Neural crest cell (in vitro differentiated cells): Measurements from ENCODE around the gene DTNB. TPM values are rescaled to one million over a fixed set of nuclear protein-coding genes. Genes with fewer than 3 reads are reported as not detected.

Experiments
- DNase-seq: peaks from one replicate; pipeline ENCODE4 v3.0.0; 2021; ENCODE audit warnings: low read depth, mixed read lengths, low spot score
- H3K27ac Mint-ChIP-seq: one replicate; pipeline ENCODE4 v1.8.0; 2021; ENCODE audit warnings: mild to moderate bottlenecking, mixed read lengths; ENCODE audit not compliant: unreplicated experiment
- H3K27me3 Mint-ChIP-seq: 2 replicates; pipeline ENCODE4 v1.8.0; 2021; ENCODE audit warnings: low read depth, mild to moderate bottlenecking, mixed read lengths
- H3K36me3 Mint-ChIP-seq: 2 replicates; pipeline ENCODE4 v1.8.0; 2021; ENCODE audit warnings: low read depth, mild to moderate bottlenecking, mixed read lengths
- H3K4me1 Mint-ChIP-seq: 2 replicates; pipeline ENCODE4 v1.8.0; 2021; ENCODE audit warnings: mixed read lengths
- H3K4me3 Mint-ChIP-seq: one replicate; pipeline ENCODE4 v1.8.0; 2021; ENCODE audit warnings: mild to moderate bottlenecking, mixed read lengths
- H3K9me3 Mint-ChIP-seq: 2 replicates; pipeline ENCODE4 v1.8.0; 2021; ENCODE audit warnings: mixed read lengths
- CTCF ChIP-seq: fragments of 200-600 bp; sonication (generic); conservative IDR thresholded peaks from 2 replicates; pipeline ENCODE4 v1.5.0; 2021; ENCODE audit warnings: antibody characterized with exemption, mild to moderate bottlenecking
- total RNA-seq: library from RNA; stranded (reverse); gene quantifications from 2 replicates; pipeline ENCODE4 v1.2.1, GENCODE V29; 2021

DTNB gene
- total RNA-seq, 1 donor from 2014 or later: 29.5 TPM

DNA sequence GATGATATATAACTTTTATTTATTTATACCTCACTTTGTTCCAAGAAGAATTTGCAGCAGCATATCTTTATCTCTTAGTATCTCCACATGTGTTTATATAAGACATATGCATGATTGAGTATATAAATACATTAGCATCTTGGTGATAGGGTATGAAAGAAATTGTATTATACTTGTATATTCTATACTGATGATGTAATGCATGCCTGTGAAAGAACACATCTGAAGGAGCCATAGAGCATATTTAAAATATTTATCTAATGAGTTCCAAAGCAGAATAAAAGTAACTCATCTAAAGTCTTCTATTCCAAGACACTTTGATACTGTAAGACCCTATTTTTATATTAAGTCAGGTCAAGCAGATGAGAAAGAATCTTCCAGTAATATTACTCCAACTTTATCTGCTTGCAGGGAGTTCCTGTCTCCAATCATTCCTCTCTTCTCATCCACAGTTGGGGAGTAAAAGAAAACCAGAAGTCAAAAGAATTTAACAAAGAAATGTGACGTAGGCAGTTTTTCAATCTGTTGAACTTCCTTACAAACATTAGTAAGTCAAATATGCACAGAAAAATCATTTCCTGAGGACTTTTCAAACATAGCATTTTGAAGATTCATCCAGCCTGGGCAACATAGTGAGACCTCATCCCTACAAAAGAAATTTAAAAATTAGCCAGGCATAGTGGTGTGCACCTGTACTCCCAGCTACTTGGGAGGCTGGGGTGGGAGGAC is 76.7 kb downstream of the DTNB start:
- H3K36me3 Mint-ChIP-seq: no peaks in the 10 kb centered on the region

GRCh38 chr2:25595393-25595792 is 78.0 kb downstream of the DTNB start:
- no peak overlapping the region for H3K27ac Mint-ChIP-seq
- peaks cover 7% of the 10 kb centered on the region for H3K4me1 Mint-ChIP-seq
- H3K4me3 Mint-ChIP-seq: no peak overlapping the region
- H3K36me3 Mint-ChIP-seq: no peaks in the 10 kb centered on the region
- H3K27me3 Mint-ChIP-seq: no peaks in the 10 kb centered on the region
- DNase-seq: no peak
- no peak for TF ChIP-seq CTCF
- H3K9me3 Mint-ChIP-seq: no peaks in the 10 kb centered on the region

More for the DNA sequence above, 76.7 kb downstream of the DTNB start:
- TF ChIP-seq CTCF: no peak
- Mint-ChIP-seq H3K9me3 (no peaks in the 10 kb centered on the region), H3K27me3 (no peaks in the 10 kb centered on the region), H3K4me1 (peaks cover 7% of the 10 kb centered on the region), H3K4me3 (no peak overlapping the region), H3K27ac (no peak overlapping the region)
- no peak for DNase-seq

DNA sequence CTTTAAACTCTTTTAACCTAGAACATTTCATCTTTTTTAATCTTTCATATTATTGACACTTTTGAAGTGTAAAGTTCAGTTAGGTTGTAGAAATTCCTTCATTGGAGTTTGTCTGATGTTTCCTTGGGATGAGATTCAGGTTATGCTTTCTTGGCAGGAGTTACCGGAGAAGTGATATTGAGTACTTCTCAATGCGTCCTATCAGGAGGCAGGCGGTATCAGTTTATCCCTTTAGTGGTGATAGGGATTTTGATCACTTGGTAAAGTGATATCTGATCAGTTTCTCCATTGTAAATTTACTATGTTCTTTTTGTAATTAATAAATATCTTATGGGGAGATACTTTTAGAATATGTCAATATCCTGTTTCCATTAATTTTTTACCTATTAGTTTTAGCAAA is 78.4 kb downstream of the DTNB start:
- Mint-ChIP-seq H3K9me3 (no peaks in the 10 kb centered on the region), H3K4me3 (no peak overlapping the region), H3K27me3 (no peaks in the 10 kb centered on the region), H3K36me3 (no peaks in the 10 kb centered on the region), H3K4me1 (peaks cover 7% of the 10 kb centered on the region), H3K27ac (no peak overlapping the region)
- no peak for DNase-seq
- no peak for TF ChIP-seq CTCF

GRCh38 chr2:25592766-25593292 is 80.5 kb downstream of the DTNB start:
- no peaks in the 10 kb centered on the region for H3K27me3 Mint-ChIP-seq
- no peak for DNase-seq
- H3K27ac Mint-ChIP-seq: no peak overlapping the region
- H3K4me1 Mint-ChIP-seq: no peaks in the 10 kb centered on the region
- no peak for TF ChIP-seq CTCF
- H3K36me3 Mint-ChIP-seq: no peaks in the 10 kb centered on the region
- H3K4me3 Mint-ChIP-seq: no peak overlapping the region
- H3K9me3 Mint-ChIP-seq: no peaks in the 10 kb centered on the region

DNA sequence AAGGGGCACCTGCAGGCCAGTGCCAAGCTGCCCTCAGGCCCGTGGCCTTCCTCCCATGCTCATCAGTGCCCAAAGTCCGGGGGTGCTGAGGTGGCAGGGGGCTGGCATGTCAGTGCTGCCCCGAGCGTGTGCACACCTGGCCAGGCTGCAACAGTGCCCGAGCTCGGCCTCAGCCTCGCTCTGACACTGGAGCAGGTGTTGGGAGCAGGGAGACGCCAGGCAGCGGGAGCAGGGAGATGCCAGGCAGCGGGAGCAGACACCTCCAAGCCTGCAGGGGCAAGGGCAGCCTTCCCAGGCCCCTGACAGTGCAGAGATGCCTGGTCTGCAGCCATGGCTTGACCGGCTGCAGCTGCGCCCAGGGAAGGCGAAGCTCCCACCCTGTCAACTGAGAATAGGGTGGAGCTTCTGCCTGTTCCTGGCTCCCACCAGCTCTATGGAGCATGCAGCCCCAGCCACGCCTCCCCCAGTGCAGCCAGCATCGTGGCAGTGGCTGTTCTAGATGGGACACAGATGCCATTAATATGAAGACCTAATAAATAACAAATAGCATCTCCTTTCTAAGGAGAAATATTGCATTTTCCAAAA is 82.4 kb downstream of the DTNB start:
- TF ChIP-seq CTCF: no peak
- no peak for DNase-seq
- no peaks in the 10 kb centered on the region for H3K27me3 Mint-ChIP-seq

More for the DNA sequence above, 82.4 kb downstream of the DTNB start:
- Mint-ChIP-seq H3K4me1 (peaks cover 6% of the 10 kb centered on the region), H3K9me3 (no peaks in the 10 kb centered on the region), H3K36me3 (no peaks in the 10 kb centered on the region), H3K27ac (no peak overlapping the region), H3K4me3 (no peak overlapping the region)
